Prostate gland (tissue), 2 donors: ENCODE data around the gene CIPC. TPM values are rescaled to one million over a fixed set of nuclear protein-coding genes. Genes with fewer than 3 reads are reported as not detected.

ENCODE experiments used
- DNase-seq: peaks from one replicate; pipeline ENCODE4 v3.0.0-alpha.2; 2019; ENCODE audit warnings: low spot score
- H3K27ac ChIP-seq, 2 donors: fragments of 200-600 bp; sonication (generic); 2 replicates each; pipeline ENCODE4 v1.5.1; 2017 to 2019
- H3K27me3 ChIP-seq: fragments of 200-600 bp; sonication (generic); replicated peaks from 2 replicates; pipeline ENCODE4 v1.5.1; 2019; ENCODE audit not compliant: insufficient read depth
- H3K36me3 ChIP-seq, 2 donors: fragments of 200-600 bp; sonication (generic); 1 replicate in 1 of 2; 2 replicates in 1 of 2; pipeline versions ENCODE4 v1.5.1 to v1.8.1; 2017 to 2019
- H3K4me1 ChIP-seq: fragments of 200-600 bp; sonication (generic); replicated peaks from 2 replicates; pipeline ENCODE4 v1.5.1; 2019
- H3K4me3 ChIP-seq, 2 donors: fragments of 200-600 bp; sonication (generic); 2 replicates each; pipeline ENCODE4 v1.5.1; 2017 to 2019
- H3K9me3 ChIP-seq: fragments of 200-600 bp; sonication (generic); 2 replicates; pipeline ENCODE4 v1.5.1; 2017
- CTCF ChIP-seq, 4 experiments: fragments of 200-600 bp in 2 of 4; fragments of 450-650 bp in 2 of 4; sonication (generic) in 2 of 4; IDR thresholded peaks; 1 replicate in 3 of 4; 2 replicates in 1 of 4; pipeline ENCODE4 v1.5.1; 2016 to 2019; ENCODE audit warnings: antibody characterized with exemption in 4 of 4, mild to moderate bottlenecking in 2 of 4, moderate library complexity in 2 of 4
- POLR2A ChIP-seq: fragments of 450-650 bp; IDR thresholded peaks from one replicate; pipeline ENCODE4 v1.6.1; 2016; ENCODE audit warnings: antibody characterized with exemption, mild to moderate bottlenecking
- POLR2AphosphoS5 ChIP-seq: sonication (generic); formaldehyde crosslinking; IDR thresholded peaks from one replicate; pipeline ENCODE4 v1.6.1; 2017; ENCODE audit warnings: antibody characterized with exemption
- WGBS: methylation state at CpG from one replicate; pipeline ENCODE4 v1.1.5; 2018; 5-methylcytosine and 5-hydroxymethylcytosine counted together
- intact Hi-C: fragments of 100-400 bp; cut with DNase I; formaldehyde crosslinking; loops from one replicate; pipeline ENCODE4 v1.14.2; 2022
- total RNA-seq, 2 donors: library from RNA; depleted of rRNA; stranded (reverse); fragments of >200 nt; gene quantifications; one replicate each; pipeline ENCODE4 v1.1.0, GENCODE V29; 2016

The CIPC gene
- total RNA-seq, 2 donors from 2014 or later = 45.1 to 63.3 TPM

DNA sequence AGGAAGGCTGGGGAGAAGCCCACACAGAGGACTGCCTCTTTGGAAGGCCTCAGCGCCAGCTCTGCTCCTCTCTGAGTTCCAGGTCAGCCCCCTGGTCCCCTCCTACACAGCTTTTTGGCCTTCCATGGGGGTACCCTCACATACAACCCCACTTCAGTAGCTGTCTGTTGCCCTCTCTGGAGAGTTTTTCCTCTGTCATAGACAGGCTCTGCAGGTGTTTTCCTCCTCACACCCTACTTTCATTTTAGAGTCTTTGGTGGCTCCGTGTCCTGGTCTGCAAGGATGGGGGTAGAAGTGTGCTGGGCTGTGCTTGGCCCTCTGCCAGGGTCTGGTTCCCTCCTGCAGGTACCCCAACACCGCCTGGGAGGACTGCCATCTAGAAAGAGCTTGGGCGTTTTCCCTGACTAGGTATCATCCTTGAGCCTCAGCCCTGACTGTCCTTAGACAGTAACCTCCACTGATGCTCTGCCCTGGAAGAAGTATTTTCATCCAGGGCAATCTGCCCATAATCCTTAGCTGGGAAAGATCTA, 28.5 kb downstream of the CIPC start:
- Histone ChIP-seq H3K4me1 (peaks cover 6% of the 10 kb centered on the region), H3K27me3 (no peaks in the 10 kb centered on the region), H3K9me3 (no peaks in the 10 kb centered on the region), H3K36me3 (no peaks in the 10 kb centered on the region), H3K4me3 (no peak overlapping the region), H3K27ac (no peak overlapping the region)
- no peak for DNase-seq
- intact Hi-C loops = no loop called here
- TF ChIP-seq POLR2A (no peak), CTCF (IDR thresholded peaks at IDR 0.05) (no peak), POLR2AphosphoS5 (no peak)
- 98% methylated on average over 4 of the region's 4 CpGs for WGBS

DNA sequence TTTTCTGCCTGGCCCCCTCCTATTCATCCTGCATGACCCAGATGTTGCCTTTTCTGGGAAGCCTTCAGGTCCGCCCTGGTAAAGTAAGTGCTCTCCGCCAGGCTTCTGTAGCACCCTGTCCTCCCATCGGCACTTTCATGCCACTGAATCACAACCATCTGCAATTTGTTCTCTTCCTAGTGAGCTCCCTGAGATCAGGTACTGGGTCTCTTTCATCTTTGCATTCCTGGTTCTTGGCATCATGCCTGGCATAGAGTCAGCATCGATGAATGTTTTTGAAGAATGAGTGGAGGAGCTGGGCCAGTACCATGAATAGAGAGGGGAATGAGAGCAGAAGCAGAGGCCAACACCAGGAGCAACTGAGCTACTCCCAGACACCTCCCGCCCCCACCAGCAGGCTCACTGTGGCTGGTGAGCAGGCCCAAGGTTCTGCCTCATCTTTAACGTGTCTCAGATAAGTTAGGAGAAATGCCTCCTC, 30.4 kb downstream of the CIPC start:
- no peak overlapping the region for H3K4me3 ChIP-seq
- WGBS = 45% methylated on average over 6 of the region's 6 CpGs
- intact Hi-C loops = no loop called here
- peaks cover 6% of the 10 kb centered on the region for H3K4me1 ChIP-seq
- no peak for TF ChIP-seq POLR2AphosphoS5
- TF ChIP-seq POLR2A = no peak
- no peak for TF ChIP-seq CTCF (IDR thresholded peaks at IDR 0.05)
- no peaks in the 10 kb centered on the region for H3K36me3 ChIP-seq
- H3K27ac ChIP-seq = no peak overlapping the region
- no peak for DNase-seq
- H3K27me3 ChIP-seq = no peaks in the 10 kb centered on the region
- no peaks in the 10 kb centered on the region for H3K9me3 ChIP-seq

- H3K27me3 ChIP-seq = no peaks in the 10 kb centered on the region
- H3K27ac ChIP-seq = no peak overlapping the region
- no peaks in the 10 kb centered on the region for H3K36me3 ChIP-seq
- H3K4me3 ChIP-seq = no peak overlapping the region
- H3K9me3 ChIP-seq = no peaks in the 10 kb centered on the region
- intact Hi-C loops = no loop called here
- 75% methylated on average over 2 of the region's 3 CpGs for whole genome bisulfite sequencing
- TF ChIP-seq POLR2A (no peak), POLR2AphosphoS5 (no peak), CTCF (IDR thresholded peaks at IDR 0.05) (no peak)
- H3K4me1 ChIP-seq = no peaks in the 10 kb centered on the region
- DNase-seq = no peak
Observed at GRCh38 chr14:77130386-77130785, 32.3 kb downstream of the CIPC start.

DNA sequence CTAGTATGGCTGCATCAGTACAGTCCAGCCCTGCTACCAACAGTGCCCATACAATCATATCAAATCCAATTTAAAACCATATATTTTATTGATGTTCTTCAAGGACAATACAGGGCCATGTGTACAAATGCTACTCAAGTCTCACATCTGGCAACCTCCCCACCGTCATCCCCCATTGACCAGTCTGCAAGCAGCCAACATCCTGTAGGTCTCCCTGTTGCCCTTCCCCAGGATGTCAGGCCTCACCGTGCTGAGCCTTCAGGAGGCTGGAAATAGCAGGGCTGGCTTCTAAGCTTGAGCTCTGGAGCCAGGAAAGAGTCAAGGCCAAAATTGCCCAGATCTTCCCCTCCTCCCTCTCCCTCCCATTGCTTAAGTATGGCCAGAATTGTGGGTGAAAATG, 33.1 kb downstream of the CIPC start:
- Histone ChIP-seq H3K4me3 (no peak overlapping the region), H3K27me3 (no peaks in the 10 kb centered on the region), H3K27ac (no peak overlapping the region), H3K9me3 (no peaks in the 10 kb centered on the region), H3K4me1 (no peaks in the 10 kb centered on the region), H3K36me3 (no peaks in the 10 kb centered on the region)
- TF ChIP-seq POLR2A = no peak
- no peak for DNase-seq
- 65% methylated on average over 2 of the region's 2 CpGs for WGBS
- intact Hi-C loops = no loop called here

- Histone ChIP-seq H3K27ac (no peak overlapping the region), H3K27me3 (no peaks in the 10 kb centered on the region), H3K4me1 (no peaks in the 10 kb centered on the region), H3K36me3 (no peaks in the 10 kb centered on the region), H3K9me3 (no peaks in the 10 kb centered on the region), H3K4me3 (no peak overlapping the region)
- 81% methylated on average over 5 of the region's 5 CpGs for WGBS
- no peak for DNase-seq
- intact Hi-C loops = no loop called here
- TF ChIP-seq CTCF (IDR thresholded peaks at IDR 0.05) (no peak), POLR2AphosphoS5 (no peak), POLR2A (no peak)
Observed at GRCh38 chr14:77131871-77132486, 33.9 kb downstream of the CIPC start.
